Left lobe of liver (tissue), 2 donors: ENCODE data around the gene DEAF1. TPM values are rescaled to one million over a fixed set of nuclear protein-coding genes. Genes with fewer than 3 reads are reported as not detected.
A peak's percentile ranks its signal among the peaks of the same experiment; 100 is the strongest.

Experiments used
- ATAC-seq: fragments of 200-7000 bp; cut with Tn5 transposase; one replicate; pipeline ENCODE4 v1.9.1; 2020; ENCODE audit warnings: mild to moderate bottlenecking, moderate library complexity
- DNase-seq: peaks from one replicate; pipeline ENCODE4 v3.0.0-alpha.2; 2020; ENCODE audit warnings: low spot score
- total RNA-seq: library from RNA; stranded (reverse); gene quantifications from one replicate; pipeline ENCODE4 v1.2.1, GENCODE V29; 2021
- donor health status: DM: no; HTN: no; CAD: no; lungs with moderate emphysema.
- donor health status: DM: no; HTN: yes; CAD: no.

The DEAF1 gene
- total RNA-seq, 1 donor from 2014 or later = 14.8 TPM

DNA sequence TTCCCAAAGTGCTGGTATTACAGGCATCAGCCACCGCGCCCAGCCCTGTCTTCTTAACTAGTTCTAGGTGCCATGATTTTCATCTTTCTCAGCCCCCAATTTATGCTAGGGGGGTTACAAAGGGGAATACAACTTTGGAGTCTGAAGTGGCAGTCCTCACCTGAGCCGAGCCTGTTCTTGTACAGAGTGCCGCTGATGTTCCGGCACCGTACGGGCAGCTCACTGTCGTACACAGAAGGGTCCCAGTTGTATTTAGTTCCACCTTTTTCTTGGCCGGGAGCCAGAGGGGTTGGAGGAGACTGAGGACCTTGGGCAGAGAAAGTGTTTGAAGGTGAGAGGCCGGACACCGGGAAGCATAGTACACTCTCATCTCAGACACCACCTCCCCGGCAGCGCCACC is 7.3 kb downstream of the DEAF1 start:
- no peak for ATAC-seq
- no peak for DNase-seq

- ATAC-seq (peak; percentile 15), DNase-seq (no peak)
These were observed 8.4 kb downstream of the DEAF1 start for GRCh38 chr11:686451-687243.

DNA sequence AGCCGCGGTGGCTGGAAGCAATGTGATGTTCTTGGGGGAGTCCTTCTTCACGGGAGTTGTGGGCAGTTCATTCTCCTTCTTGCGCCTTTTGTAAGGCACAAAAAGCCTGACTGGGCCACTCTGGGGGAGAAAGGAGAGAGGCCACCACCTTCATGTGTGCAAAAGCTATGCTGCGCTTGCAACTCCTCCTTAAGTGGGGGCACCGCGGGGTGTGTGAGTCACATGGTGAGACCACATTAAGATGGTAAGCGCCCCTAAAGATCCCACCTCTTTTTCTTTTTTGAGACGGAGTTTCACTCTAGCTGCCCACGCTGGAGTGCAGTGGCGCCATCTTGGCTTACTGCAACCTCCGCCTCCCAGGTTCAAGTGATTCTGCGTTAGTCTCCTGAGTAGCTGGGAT is 14.1 kb downstream of the DEAF1 start:
- ATAC-seq (no peak), DNase-seq (no peak)

- ATAC-seq (peak; percentile 23), DNase-seq (no peak)
These were observed 14.5 kb downstream of the DEAF1 start for GRCh38 chr11:680476-680875.

DNA sequence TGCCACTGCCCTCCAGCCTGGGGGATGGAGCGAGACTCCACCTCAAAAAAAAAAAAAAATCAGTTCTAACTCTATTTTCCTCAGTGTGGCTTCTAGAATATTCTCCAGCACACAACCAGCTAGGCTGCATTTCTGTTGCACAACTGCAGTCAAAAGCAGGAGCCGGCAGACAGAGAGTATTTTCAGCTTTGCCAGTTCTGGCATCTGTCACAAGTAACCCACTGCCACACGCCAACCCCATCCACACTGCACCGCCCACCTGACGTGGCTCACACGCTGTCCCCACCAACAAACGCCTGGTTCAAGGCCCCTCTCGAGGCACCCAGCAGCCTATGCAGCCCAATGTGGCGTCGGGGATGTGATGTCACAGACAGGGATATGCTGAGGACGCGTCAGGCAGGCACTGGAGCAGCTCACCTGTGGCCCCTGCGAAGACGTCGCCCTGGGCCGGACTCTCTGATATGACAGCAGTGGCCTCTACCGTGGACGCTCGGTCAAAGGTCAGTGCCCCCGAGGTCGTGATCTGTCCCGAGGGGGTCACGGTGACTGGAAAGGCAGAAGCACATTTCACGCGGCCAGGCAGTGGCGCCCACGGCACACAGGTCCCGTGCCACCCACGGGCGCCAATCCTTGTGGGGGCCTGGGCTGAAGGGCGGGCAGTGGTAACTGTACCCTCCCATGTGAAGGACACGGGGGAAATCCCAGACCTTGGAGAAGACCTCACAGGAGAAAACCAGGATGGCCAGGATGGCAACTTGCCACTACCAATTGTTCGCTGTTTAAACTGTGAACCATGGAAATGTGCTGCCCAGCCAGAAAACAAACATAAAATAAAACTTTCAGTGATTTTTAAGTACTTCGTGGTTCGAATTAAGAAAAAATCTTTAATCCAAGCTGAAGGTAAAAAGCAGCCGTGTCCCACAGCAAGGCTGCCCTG is 15.5 kb downstream of the DEAF1 start:
- peak; percentile 80 for ATAC-seq
- peak; percentile 69 for DNase-seq

- DNase-seq (no peak), ATAC-seq (no peak)
These were observed 16.7 kb downstream of the DEAF1 start for GRCh38 chr11:678297-678696.

DNA sequence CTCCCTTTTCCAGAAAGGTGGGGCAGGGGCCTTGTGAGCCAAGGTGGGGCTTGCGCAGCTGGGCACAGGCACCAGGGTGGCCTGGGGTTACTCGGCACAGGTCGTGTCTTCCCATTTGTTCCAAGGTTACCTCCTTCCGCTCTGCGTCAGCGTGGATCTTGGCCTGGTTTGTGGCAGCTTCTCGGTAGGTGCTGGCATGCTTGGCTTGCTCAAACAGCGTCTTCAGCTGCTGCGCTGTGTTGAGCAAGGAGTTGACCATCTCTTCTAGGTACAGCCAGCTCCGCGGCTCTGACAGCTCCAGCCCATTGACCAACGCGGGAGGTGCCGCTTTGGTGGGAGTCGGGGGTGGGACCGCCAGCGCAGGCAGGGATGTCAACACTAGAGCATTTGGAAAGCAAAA is 20.6 kb downstream of the DEAF1 start:
- ATAC-seq (no peak), DNase-seq (no peak)

- ATAC-seq = no peak
These were observed 21.2 kb downstream of the DEAF1 start for GRCh38 chr11:673866-674265.

DNA sequence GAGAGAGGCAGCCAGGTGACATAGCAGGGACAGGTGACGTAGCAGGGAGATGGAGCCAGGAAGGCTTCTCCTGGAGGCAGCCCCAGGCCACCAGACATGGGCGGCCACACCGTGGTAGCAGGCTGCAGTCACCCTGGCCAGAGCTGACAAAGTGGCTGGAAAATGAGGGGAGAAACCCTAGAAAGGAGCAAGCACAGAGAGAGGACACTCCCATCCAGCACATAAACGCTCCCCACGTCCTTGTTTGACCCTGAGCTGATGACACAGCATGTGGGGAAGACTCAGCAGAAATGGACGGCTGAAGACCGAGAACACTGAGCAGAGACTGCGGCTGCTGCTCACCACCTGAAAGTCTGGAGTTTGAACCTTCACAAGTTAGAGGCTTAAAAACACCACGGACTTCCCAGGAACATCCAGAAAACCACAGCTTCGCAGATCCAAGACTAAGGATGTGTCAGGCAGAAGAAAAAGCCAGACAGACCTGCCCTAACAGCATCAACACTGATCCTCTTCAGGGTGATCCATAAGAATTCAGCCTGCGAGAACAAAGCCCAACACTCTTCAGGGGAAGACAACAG is 29.2 kb downstream of the DEAF1 start:
- ATAC-seq (peak; percentile 36), DNase-seq (no peak)

More at GRCh38 chr11:673866-674265, 21.2 kb downstream of the DEAF1 start:
- DNase-seq = no peak

DNA sequence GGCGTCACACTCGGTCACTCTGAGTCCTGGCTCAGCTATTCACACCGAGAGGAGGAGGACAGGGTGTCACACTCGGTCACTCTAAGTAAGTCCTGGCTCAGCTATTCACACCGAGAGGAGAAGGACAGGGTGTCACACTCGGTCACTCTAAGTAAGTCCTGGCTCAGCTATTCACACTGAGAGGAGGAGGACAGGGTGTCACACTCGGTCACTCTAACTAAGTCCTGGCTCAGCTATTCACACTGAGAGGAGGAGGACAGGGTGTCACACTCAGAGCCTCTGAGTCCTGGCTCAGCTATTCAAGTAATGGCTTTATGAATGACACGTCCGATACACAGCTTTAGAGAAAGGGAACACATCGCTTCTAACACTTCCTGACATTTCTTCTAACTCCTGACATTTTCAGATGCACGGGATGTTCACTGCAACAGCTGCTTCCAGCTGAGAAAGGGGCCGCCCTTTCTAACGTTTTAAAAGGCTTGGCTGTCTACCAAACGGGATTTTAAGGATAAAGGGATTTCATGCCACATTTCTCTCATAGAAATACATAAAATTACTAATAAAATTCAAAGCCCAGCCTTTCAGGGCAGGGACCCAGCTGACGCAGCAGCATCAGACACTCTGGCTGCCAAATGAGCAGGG is 29.8 kb downstream of the DEAF1 start:
- DNase-seq = no peak
- ATAC-seq = no peak

DNA sequence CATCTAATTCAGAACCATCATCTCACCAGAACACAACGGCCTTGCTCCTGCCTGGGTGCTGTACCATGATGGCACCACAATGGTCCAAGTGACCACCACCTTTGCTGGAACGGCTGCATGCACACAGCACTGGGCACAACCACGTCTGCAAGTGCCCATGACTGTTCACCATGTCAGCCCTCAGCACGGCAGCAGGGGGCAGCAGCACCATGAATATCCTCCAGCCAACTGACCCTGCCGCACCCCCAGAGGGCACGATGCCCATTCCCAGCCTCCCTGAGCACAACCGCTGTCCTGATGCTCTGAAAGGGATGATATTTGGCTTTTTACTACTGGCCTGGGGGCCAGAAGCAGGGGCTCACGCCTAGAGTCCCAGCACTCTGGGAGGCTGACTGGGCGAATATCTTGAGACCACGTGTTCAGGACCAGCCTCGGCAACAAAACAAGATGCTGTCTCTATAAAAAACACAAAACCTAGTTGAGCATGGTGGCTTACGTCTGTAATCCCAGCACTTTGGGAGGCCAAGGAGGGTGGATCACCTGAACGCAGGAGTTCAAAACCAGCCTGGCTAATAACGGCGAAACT is 32.2 kb downstream of the DEAF1 start:
- peak; percentile 81 for ATAC-seq
- DNase-seq = peak; percentile 79

GRCh38 chr11:660681-661444 is 34.2 kb downstream of the DEAF1 start:
- DNase-seq (no peak), ATAC-seq (no peak)

DNA sequence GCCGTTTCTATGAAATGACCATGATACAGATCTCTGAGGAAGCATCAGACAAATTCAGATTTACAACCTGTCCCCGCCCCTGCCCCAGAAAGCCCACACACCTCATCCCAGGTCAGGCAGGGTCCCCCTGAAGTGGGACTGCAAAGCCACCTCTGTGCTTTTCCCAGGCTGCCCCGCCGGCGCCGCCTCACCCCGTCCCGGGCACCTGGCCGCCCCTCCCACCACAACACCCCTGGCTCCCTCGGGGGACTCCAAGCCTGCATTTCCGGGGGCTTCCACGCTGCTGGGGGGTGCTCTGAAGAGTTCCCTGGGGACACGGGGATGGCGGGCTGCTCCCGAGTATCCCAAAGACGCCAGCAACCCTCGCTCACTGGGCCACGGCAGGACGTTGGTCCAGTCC is 34.7 kb downstream of the DEAF1 start:
- DNase-seq (no peak), ATAC-seq (no peak)

- DNase-seq (no peak), ATAC-seq (no peak)
These were observed 35.4 kb downstream of the DEAF1 start for GRCh38 chr11:659532-660085.

DNA sequence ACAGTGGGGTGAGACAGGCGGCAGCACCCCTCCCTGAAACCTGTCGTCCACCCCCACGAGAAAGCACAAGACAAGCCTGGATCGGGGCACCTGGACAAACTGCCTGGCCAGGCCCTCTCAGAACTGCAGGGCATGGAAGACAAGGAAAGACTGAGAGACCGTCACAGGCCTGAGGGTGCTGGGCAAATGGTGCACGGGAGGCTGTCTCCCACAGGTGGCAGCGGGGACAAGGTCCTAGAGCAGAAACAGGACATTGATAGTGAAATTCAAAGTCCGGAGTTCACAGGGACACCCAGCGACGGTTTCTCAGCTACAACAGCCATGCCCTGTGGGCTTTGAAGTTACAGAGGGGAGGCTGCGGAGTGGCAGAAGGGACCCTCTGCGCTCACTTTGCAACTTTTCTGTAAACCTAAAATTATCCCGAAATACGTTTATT is 37.3 kb downstream of the DEAF1 start:
- peak; percentile 71 for ATAC-seq

GRCh38 chr11:656866-657265 is 38.2 kb downstream of the DEAF1 start:
- DNase-seq = no peak
- no peak for ATAC-seq

More for the DNA sequence above, 37.3 kb downstream of the DEAF1 start:
- peak; percentile 83 for DNase-seq

- no peak for ATAC-seq
- no peak for DNase-seq
These were observed 38.6 kb downstream of the DEAF1 start for GRCh38 chr11:656426-656825.

- ATAC-seq = peak; percentile 64
- DNase-seq = peak; percentile 77
These were observed 39.8 kb downstream of the DEAF1 start for GRCh38 chr11:655036-655726.

DNA sequence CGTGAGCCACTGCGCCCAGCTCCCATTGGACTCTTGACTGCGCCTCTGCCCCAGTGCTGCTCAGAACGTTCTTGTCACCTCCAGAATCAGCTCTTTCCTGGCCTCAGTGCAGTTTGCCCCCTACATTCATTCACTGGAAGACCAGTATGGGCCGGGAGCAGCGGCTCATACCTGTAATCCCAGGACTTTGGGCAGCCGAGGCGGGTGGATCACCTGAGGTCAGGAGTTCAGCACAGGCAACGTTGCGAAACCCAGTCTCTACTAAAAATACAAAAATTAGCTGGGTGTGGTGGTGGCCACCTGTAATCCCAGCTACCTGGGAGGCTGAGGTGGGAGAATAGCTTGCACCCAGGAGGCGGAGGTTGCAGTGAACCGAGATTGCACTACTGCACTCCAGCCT is 40.6 kb downstream of the DEAF1 start:
- DNase-seq (peak; percentile 84), ATAC-seq (peak; percentile 48)
